Progenitor cell of endocrine pancreas (in vitro differentiated cells): Measurements from ENCODE around the gene NEDD9. TPM values are rescaled to one million over a fixed set of nuclear protein-coding genes. Genes with fewer than 3 reads are reported as not detected.

ENCODE experiments used
- DNase-seq: peaks from one replicate; pipeline ENCODE4 v3.0.0; 2021; ENCODE audit warnings: low spot score; ENCODE audit not compliant: unreplicated experiment
- H3K27ac Mint-ChIP-seq: 2 replicates; pipeline ENCODE4 v1.8.0; 2021; ENCODE audit warnings: mild to moderate bottlenecking, moderate library complexity, mixed read lengths
- H3K27me3 Mint-ChIP-seq: 2 replicates; pipeline ENCODE4 v1.8.0; 2021; ENCODE audit warnings: mixed read lengths
- H3K36me3 Mint-ChIP-seq: 2 replicates; pipeline ENCODE4 v1.8.0; 2022; ENCODE audit warnings: mixed read lengths; ENCODE audit not compliant: insufficient read depth
- H3K4me1 Mint-ChIP-seq: 2 replicates; pipeline ENCODE4 v1.8.0; 2021; ENCODE audit warnings: low read depth, mixed read lengths
- H3K4me3 Mint-ChIP-seq: 2 replicates; pipeline ENCODE4 v1.8.0; 2021; ENCODE audit warnings: low read depth, mild to moderate bottlenecking, moderate library complexity, mixed read lengths
- H3K9me3 Mint-ChIP-seq: 2 replicates; pipeline ENCODE4 v1.8.0; 2021; ENCODE audit warnings: low read depth, mixed read lengths
- total RNA-seq: library from RNA; stranded (reverse); gene quantifications from 2 replicates; pipeline ENCODE4 v1.2.1, GENCODE V29; 2021
- TF ChIP-seq, protein P1 (sequence below): fragments of 200-600 bp; sonication (generic); IDR thresholded peaks from one replicate; pipeline ENCODE4 v1.5.0; 2021; ENCODE audit warnings: antibody characterized with exemption, mild to moderate bottlenecking; ENCODE audit not compliant: unreplicated experiment

NEDD9 gene
- total RNA-seq, 1 donor from 2014 or later = 14.1 TPM

DNA sequence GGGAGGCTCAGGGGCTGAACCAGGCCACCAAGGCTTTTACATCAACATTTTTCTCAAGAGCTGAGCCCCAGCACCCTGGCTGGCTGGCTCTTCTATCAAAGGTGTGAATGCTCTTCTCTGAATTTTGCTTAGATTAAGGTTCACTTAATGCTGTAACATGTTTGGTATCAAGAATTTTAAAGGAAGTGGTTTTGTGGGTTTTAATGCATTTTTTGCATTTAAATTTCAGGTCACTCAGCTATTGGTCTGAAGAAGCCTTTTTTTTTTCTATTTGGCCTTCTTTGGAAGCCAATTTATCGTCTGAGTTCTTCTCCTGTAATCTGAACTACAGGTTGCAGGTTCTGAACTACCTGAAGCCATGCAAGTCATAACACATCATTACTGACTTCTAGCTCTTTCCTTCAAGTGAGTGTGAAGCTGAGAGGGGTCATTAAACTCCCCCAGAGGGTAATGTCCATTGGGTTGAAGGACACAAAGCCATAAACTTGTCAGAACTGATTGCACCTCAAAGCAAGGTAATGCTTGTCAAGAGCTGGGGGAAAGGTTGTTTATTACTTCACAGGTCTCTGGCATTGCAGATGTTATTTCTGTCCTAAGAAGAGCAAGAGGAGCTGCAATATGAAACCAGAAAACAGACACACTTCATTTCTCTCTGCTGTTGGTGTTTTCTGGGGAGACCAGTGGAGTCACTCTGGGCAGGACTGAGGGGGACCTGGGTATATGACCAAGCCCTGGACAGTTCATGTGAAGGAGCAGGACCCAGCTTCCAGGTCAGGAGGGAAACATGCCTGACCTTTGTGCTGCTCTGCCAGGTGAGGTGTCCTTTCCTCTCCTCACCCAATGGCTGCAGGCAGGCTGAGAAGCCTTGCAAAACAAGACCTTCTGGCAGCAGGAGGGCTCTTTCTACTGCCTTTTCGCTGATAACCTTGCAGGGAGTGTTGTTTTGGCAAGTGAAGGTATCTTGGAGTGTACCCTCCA is 26.1 kb upstream of the NEDD9 start:
- DNase-seq = no peak
- peak overlapping the region; percentile 77 for H3K27ac Mint-ChIP-seq
- TF ChIP-seq, protein P1, sequence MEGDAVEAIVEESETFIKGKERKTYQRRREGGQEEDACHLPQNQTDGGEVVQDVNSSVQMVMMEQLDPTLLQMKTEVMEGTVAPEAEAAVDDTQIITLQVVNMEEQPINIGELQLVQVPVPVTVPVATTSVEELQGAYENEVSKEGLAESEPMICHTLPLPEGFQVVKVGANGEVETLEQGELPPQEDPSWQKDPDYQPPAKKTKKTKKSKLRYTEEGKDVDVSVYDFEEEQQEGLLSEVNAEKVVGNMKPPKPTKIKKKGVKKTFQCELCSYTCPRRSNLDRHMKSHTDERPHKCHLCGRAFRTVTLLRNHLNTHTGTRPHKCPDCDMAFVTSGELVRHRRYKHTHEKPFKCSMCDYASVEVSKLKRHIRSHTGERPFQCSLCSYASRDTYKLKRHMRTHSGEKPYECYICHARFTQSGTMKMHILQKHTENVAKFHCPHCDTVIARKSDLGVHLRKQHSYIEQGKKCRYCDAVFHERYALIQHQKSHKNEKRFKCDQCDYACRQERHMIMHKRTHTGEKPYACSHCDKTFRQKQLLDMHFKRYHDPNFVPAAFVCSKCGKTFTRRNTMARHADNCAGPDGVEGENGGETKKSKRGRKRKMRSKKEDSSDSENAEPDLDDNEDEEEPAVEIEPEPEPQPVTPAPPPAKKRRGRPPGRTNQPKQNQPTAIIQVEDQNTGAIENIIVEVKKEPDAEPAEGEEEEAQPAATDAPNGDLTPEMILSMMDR = no peak
- H3K27me3 Mint-ChIP-seq = peaks cover 5% of the 10 kb centered on the region
- peaks cover 16% of the 10 kb centered on the region for H3K4me1 Mint-ChIP-seq
- H3K4me3 Mint-ChIP-seq = no peak overlapping the region
- no peaks in the 10 kb centered on the region for H3K9me3 Mint-ChIP-seq
- no peaks in the 10 kb centered on the region for H3K36me3 Mint-ChIP-seq

DNA sequence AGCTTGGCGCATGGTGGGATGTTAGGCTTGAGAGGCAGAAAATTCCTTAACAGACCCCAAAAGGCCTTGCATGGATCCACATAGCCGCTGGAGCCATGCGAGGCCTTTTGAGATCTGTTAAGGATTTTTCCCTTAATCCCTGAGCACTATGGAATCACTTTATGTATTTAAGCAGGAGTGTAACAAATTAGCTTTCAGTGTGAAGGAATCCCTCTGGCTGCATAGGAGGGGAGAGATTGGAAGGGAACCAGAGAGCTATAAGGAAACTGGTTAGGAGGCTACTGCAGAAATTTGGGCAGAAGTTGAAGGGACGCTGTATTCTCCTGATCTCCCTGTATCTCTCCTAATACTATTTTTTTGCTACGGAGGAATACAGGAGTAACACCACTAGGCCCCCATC is 23.1 kb upstream of the NEDD9 start:
- H3K4me1 Mint-ChIP-seq = peaks cover 24% of the 10 kb centered on the region
- H3K9me3 Mint-ChIP-seq = no peaks in the 10 kb centered on the region
- H3K36me3 Mint-ChIP-seq = no peaks in the 10 kb centered on the region
- no peak overlapping the region for H3K27ac Mint-ChIP-seq
- no peak for DNase-seq
- no peak overlapping the region for H3K4me3 Mint-ChIP-seq
- TF ChIP-seq, protein P1 = no peak
- peaks cover 2% of the 10 kb centered on the region for H3K27me3 Mint-ChIP-seq

DNA sequence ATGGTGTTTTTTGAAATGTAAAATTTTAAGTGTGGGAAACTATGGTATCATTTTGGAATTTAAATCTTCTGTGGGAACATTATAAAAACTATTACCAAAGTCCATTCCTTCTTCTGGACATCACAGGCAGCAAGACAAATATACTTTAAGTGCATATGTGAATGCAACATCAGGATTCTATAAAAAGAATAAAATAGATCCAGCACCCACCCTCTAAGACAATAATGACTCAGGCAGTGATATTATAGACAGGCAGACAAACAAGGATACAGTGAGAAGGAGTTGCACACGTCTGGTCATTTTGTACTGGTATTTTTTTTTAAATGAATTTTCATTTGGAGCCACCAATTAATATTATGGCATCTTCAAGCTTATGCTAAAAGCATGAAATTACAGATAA is 21.1 kb upstream of the NEDD9 start:
- TF ChIP-seq, protein P1 = no peak
- Mint-ChIP-seq H3K9me3 (no peaks in the 10 kb centered on the region), H3K27ac (no peak overlapping the region), H3K36me3 (no peaks in the 10 kb centered on the region), H3K27me3 (no peaks in the 10 kb centered on the region), H3K4me3 (no peak overlapping the region), H3K4me1 (peaks cover 18% of the 10 kb centered on the region)
- no peak for DNase-seq

DNA sequence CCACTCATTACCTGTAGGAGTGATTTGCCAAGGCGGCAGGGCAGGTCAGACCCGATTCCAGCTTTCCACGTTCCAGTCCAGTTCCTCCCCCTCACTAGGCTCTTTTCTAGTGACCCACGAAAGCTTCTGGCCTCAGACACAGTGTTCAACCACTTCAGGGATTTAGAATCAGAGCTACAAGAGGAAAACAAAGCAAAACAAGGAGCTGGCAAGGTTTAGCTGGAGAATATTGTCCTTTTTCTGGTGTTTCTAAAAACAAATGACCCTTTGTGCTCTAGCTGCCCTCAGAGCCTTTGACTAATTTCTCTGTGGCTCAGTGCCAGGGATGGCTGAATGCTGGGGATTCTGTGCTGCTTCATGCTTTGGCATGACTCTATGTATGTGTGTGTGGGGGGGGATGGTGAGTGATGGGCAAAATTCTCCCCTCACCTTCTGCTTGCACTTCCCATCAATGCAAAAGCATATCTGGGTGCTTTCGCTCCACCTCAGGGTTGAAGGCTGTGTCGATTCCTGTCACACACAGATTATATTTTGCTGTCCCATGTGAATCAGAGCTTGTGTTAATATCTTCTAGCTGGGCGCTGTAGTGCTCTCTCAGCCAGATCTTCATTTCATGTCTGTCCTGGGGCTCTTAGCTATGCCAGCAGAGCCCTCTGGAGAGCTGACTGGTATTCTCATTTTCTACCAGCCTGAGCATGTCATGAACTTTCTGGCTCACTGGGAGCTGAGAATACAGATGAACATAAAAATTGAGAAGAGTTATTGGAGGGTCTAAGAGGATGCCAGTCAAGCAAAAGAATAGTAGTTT is 19.3 kb upstream of the NEDD9 start:
- Mint-ChIP-seq H3K9me3 (no peaks in the 10 kb centered on the region), H3K36me3 (no peaks in the 10 kb centered on the region), H3K4me1 (peaks cover 17% of the 10 kb centered on the region), H3K27me3 (peaks cover 2% of the 10 kb centered on the region), H3K4me3 (no peak overlapping the region), H3K27ac (no peak overlapping the region)
- DNase-seq = no peak
- TF ChIP-seq, protein P1 = no peak

DNA sequence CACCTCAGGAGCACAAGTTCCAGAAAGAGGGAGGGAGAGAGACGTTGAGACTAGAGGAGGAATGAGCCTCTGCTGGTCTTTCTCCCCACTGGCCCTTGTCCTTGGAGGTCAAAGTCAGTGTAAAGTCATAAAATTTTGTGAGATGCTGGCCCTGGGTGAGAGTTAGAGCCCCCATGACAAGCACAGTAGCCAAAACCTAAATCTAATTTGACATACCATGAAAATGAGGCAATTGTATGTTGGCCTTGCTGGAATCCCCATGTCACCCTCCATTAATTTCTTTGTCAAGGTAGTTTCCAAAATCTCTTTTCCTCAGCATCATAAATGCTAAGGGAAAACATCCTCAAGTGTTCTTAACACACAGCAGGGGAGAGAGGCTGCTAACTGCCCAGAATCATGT is 17.6 kb upstream of the NEDD9 start:
- Mint-ChIP-seq H3K4me3 (no peak overlapping the region), H3K27ac (no peak overlapping the region), H3K27me3 (peaks cover 2% of the 10 kb centered on the region), H3K4me1 (peaks cover 17% of the 10 kb centered on the region), H3K36me3 (no peaks in the 10 kb centered on the region), H3K9me3 (no peaks in the 10 kb centered on the region)
- TF ChIP-seq, protein P1 = no peak
- DNase-seq = no peak
